Activated T-cell treated with anti-CD3 and anti-CD28 coated beads, Interleukin-2, amount 50 U/mL, for 1 hour (primary cell): Measurements from ENCODE around the gene ELMO2.

Experiments used
- DNase-seq: peaks from one replicate; pipeline ENCODE4 v3.0.0-alpha.2; 2020

Gene ELMO2

DNA sequence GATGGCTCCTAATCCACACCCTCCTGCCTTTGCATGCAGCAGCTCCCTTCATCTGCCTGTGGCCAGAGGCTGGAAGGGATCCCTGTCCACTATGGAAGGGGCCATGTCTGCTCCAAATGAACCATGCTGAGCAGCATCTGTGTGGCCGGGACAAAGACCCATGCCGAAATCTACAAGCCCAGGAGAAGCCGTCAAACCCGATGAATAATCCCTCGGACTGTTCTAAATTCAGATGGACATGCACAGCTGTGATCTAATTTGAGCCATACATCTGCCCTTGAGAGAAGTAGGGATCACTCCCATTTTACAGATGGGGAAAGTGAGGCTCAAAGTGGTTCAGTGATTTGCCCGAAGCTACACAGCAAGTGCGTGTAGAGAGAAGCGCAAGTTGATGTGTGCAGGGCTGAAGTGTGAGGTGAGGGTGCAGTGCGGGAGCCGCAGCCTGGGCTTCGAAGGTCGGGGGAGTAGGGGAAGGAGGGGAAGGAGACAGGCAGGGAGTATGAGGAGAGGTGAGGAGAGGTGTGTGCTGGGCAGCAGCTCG is 75.5 kb downstream of the ELMO2 start:
- DNase-seq: no peak

- DNase-seq: no peak
Observed at GRCh38 chr20:46330072-46330763, 76.2 kb downstream of the ELMO2 start.

DNA sequence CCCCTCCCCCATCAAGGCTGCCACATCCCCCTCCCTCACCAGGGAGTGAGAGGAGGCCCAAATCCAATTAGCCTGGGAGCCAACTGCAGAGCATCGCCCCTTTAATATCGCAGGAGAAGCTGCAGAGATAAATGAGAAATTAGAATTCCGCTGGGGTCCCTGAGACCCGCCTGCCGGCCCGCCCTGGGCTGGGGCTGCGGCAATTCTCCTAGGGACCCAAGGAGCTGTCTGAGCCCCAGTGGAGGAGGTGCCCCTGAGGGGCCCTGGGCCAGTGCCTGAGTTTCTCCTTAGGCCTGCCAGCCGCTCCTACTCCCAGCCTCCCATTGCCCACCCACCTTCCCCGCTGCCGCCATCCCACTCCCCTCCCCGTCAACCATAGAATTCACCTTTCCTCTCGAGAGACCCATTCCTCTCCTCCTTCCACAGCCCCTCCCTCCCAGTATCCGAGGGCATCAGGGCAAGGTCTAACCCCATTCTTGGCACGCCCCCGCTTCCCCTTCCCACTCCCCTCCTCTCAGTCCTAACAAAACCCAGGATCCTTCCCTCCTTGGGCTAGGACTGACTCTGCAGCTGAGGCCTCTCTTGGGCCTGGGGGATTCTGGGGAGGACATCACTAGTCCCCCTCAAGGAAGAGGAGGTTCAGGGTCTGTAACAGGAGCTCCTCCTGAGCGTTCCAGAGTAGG is 78.1 kb downstream of the ELMO2 start:
- DNase-seq: no peak

DNA sequence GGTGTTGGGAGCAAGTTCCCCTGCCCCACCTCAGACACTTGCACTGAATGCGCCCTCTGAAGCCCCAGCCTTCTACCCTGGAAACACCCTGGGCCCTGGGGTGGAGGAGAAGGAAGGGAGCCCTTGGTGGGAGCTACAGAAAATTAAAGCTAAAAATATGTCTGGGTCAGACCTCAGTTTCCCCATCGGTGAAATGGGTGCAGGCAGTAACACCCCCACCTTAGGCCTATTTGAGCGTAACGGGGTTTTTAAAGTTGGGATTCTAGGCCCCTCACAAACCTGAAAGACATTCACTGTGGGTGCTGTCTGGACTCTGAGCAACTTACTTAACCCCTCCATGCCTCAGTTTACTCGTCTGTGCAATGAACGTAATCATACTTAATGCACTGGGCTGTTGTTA is 78.9 kb downstream of the ELMO2 start:
- no peak for DNase-seq

DNA sequence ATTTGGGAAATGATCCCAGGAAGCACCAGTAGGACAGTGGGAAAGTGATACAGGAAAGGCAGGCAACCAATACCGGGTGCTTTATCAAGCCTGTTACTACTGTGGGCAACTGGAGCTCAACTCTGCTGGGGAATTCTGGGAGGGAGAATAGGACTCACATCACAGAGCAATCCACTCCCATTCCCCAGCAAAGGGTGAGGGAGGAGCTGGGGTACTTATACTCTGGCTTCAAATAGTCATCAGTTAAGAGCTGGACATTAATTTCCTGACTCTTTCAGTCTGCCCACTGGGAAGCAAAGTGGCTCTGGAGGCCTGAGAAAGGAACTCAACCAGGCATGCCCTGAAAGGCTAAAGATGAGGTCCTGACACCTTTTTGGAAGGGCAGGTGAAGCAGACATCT is 80.6 kb downstream of the ELMO2 start:
- DNase-seq: no peak

- no peak for DNase-seq
Observed at GRCh38 chr20:46324960-46325703, 81.3 kb downstream of the ELMO2 start.

- no peak for DNase-seq
Observed at GRCh38 chr20:46324379-46324778, 82.0 kb downstream of the ELMO2 start.

GRCh38 chr20:46323557-46323956 is 82.9 kb downstream of the ELMO2 start:
- DNase-seq: no peak

- no peak for DNase-seq
Observed at GRCh38 chr20:46322641-46323040, 83.8 kb downstream of the ELMO2 start.

GRCh38 chr20:46317685-46318177 is 88.7 kb downstream of the ELMO2 start:
- no peak for DNase-seq

DNA sequence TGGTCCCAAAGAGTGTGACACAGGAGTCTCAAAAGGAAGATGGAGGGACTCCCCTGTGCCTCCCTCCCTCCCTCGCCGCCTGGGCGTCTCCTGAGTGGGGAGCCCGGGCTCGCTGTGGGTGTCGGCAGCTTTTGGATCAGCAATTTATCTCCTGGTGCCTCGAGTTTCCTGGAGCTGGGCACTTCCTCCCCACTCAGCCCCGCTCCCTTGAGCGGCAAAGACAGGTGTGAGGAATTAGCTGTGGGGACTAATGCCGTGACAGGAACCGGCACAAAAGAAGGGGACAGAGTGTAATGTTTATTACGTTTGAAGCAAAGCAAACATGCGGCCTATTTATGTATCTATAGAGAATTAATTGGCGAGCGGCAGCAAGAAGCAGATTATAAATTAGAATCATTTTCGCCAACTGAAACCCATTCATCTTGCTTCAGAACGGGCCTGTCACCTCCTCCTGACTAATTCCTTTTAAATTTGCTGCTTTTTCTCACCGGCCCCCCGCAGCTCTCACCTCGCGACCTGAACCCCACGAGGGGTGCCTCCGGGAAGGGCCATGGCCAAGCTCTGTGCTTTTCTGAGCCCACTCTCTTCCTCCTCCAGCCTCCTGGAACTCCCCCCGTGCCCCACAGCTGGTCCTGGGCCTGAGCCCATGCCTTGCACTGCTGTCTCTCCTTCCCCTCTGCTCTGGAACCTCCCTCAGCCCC is 89.3 kb downstream of the ELMO2 start:
- no peak for DNase-seq
